Uterus (tissue), 4 donors: ENCODE measurements around the gene CPNE1. TPM values are rescaled to one million over a fixed set of nuclear protein-coding genes. Genes with fewer than 3 reads are reported as not detected.
A peak's percentile ranks its signal among the peaks of the same experiment; 100 is the strongest.

Experiments
- DNase-seq, 2 donors: peaks; one replicate each; pipeline ENCODE4 v3.0.0-alpha.2; 2019 to 2020
- H3K27ac ChIP-seq, 2 donors: fragments of 200-600 bp; sonication (generic); 1 replicate in 1 of 2; 2 replicates in 1 of 2; pipeline ENCODE4 v1.5.1; 2016 to 2018
- H3K27me3 ChIP-seq, 2 donors: fragments of 200-600 bp; sonication (generic); one replicate each; pipeline ENCODE4 v1.5.1; 2018 to 2019; ENCODE audit warnings: control low read depth in 1 of 2
- H3K36me3 ChIP-seq, 2 donors: fragments of 200-600 bp; sonication (generic); one replicate each; pipeline ENCODE4 v1.5.1; 2019; ENCODE audit warnings: control low read depth in 1 of 2
- H3K4me1 ChIP-seq, 2 donors: fragments of 200-600 bp; sonication (generic); one replicate each; pipeline ENCODE4 v1.5.1; 2018 to 2019; ENCODE audit warnings: control low read depth in 1 of 2
- H3K4me3 ChIP-seq, 2 donors: fragments of 200-600 bp; sonication (generic); 1 replicate in 1 of 2; 2 replicates in 1 of 2; pipeline ENCODE4 v1.5.1; 2018 to 2019; ENCODE audit warnings: mild to moderate bottlenecking in 1 of 2
- H3K9me3 ChIP-seq, 2 donors: fragments of 200-600 bp; sonication (generic); one replicate each; pipeline ENCODE4 v1.5.1; 2019; ENCODE audit warnings: control low read depth in 1 of 2
- CTCF ChIP-seq, 4 experiments: fragments of 200-600 bp in 2 of 4; fragments of 450-650 bp in 2 of 4; sonication (generic) in 2 of 4; IDR thresholded peaks; one replicate each; pipeline ENCODE4 v1.5.1; 2016 to 2019; ENCODE audit warnings: antibody characterized with exemption in 4 of 4, mild to moderate bottlenecking in 2 of 4, moderate library complexity in 1 of 4
- POLR2A ChIP-seq, 2 donors: fragments of 450-650 bp; IDR thresholded peaks; one replicate each; pipeline ENCODE4 v1.6.1; 2016; ENCODE audit warnings: antibody characterized with exemption in 2 of 2, mild to moderate bottlenecking in 1 of 2, moderate library complexity in 1 of 2
- intact Hi-C: fragments of 100-400 bp; cut with DNase I; formaldehyde crosslinking; loops from one replicate; pipeline ENCODE4 v1.15.1; 2023; ENCODE audit warnings: low total_unique reads
- total RNA-seq, 4 donors: library from RNA; depleted of rRNA in 3 of 4; stranded (reverse); fragments of >200 nt in 3 of 4; gene quantifications; one replicate each; pipeline versions ENCODE4 v1.1.0 to v1.2.4, GENCODE V29; 2014 to 2023
- donor health status: DM: yes; HTN: yes; CAD: no.

The CPNE1 gene
- total RNA-seq, 4 donors from 2014 or later = 86.8 to 295 (median 142) TPM

- intact Hi-C loops = no loop called here
- H3K27ac ChIP-seq = peak within 1 kb of the TSS; percentile 71 to 87
- peak; percentile 98 to 99 for DNase-seq
- peak within 1 kb of the TSS; percentile 46 to 54 for H3K4me3 ChIP-seq
- no peaks in the 10 kb centered on the region for H3K9me3 ChIP-seq
- H3K4me1 ChIP-seq = peaks cover 0 to 16% of the 10 kb centered on the region in 2 donors
- H3K27me3 ChIP-seq = no peaks in the 10 kb centered on the region
- H3K36me3 ChIP-seq = no peaks in the 10 kb centered on the region
- TF ChIP-seq POLR2A (IDR thresholded peaks at IDR 0.05) (peak; percentile 57 to 60), CTCF (IDR thresholded peaks at IDR 0.05) (peak in 1 of 4 experiments; percentile 2)
Measured at GRCh38 chr20:35615667-35616464, 48.8 kb downstream of the CPNE1 start, which contains the start of gene SPAG4. SPAG4 (plus strand) TSS chr20:35615829; CDS start chr20:35616004, 175 bp downstream.

- Histone ChIP-seq H3K27me3 (no peaks in the 10 kb centered on the region), H3K9me3 (no peaks in the 10 kb centered on the region), H3K4me1 (no peaks in the 10 kb centered on the region), H3K36me3 (no peaks in the 10 kb centered on the region), H3K4me3 (no peak overlapping the region), H3K27ac (no peak overlapping the region)
- TF ChIP-seq POLR2A (IDR thresholded peaks at IDR 0.05) (no peak), CTCF (IDR thresholded peaks at IDR 0.05) (no peak)
- intact Hi-C loops = no loop called here
- no peak for DNase-seq
Measured at GRCh38 chr20:35611482-35611881, 53.2 kb downstream of the CPNE1 start.

GRCh38 chr20:35610833-35611427 is 53.8 kb downstream of the CPNE1 start:
- DNase-seq = no peak
- Histone ChIP-seq H3K36me3 (no peaks in the 10 kb centered on the region), H3K4me1 (no peaks in the 10 kb centered on the region), H3K27me3 (no peaks in the 10 kb centered on the region), H3K4me3 (no peak overlapping the region), H3K27ac (no peak overlapping the region), H3K9me3 (no peaks in the 10 kb centered on the region)
- intact Hi-C loops = no loop called here
- no peak for TF ChIP-seq POLR2A (IDR thresholded peaks at IDR 0.05)
- TF ChIP-seq CTCF (IDR thresholded peaks at IDR 0.05) = no peak

- TF ChIP-seq CTCF (IDR thresholded peaks at IDR 0.05) = no peak
- no peak for TF ChIP-seq POLR2A (IDR thresholded peaks at IDR 0.05)
- Histone ChIP-seq H3K9me3 (no peaks in the 10 kb centered on the region), H3K36me3 (no peaks in the 10 kb centered on the region), H3K4me1 (no peaks in the 10 kb centered on the region), H3K27me3 (no peaks in the 10 kb centered on the region), H3K27ac (no peak overlapping the region), H3K4me3 (no peak overlapping the region)
- DNase-seq = no peak
- intact Hi-C loops = no loop called here
Measured at GRCh38 chr20:35607003-35607735, 57.5 kb downstream of the CPNE1 start.
